ENCODE results near the gene TMC3. TPM values are rescaled to one million over a fixed set of nuclear protein-coding genes. Genes with fewer than 3 reads are reported as not detected.

The TMC3 gene
- total RNA-seq, 4 donors from 2014 or later, result 0.16 to 0.81 (median 0.36) TPM

GRCh38 chr15:81317642-81318017 lies 56.4 kb downstream of the TMC3 start:
- 68% methylated on average over 3 of the region's 6 CpGs; no CpG with 5 or more reads in 1 of the 2 donors for WGBS, 2 donors (ENCODE audit: low coverage in 1 of 2)
- H3K9me3 ChIP-seq, result no peaks in the 10 kb centered on the region

DNA sequence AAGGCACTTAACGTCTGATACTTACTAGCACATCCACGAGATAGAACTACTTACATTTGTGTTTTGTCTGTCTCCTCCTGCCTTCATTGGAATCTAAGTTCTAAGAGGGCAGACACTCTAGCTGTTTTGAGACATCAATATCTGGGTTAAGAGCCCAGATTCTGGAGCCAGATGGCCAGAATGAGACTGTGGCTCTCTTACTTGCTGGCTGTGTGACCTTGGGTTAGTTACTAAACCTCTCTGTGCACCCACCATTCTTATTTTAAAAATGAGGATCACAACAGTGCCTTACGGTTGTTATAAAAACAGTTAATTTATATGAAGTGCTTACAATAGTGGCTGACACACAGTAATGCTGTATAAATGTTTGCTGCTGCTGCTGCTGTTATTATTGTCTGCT lies 57.7 kb downstream of the TMC3 start:
- Histone ChIP-seq H3K9me3 (no peaks in the 10 kb centered on the region), H3K27ac (no peak overlapping the region), H3K4me1 (peaks cover 0 to 21% (median 13%) of the 10 kb centered on the region in 3 donors), H3K36me3 (peaks cover 0 to 61% of the 10 kb centered on the region in 2 donors), H3K4me3 (no peak overlapping the region), H3K27me3 (no peaks in the 10 kb centered on the region)
- 89 to 100% methylated on average over 1 to 3 of the region's 3 CpGs for WGBS, 2 donors (ENCODE audit: low coverage in 1 of 2)
- TF ChIP-seq POLR2A (IDR thresholded peaks at IDR 0.05) (no peak), CTCF (IDR thresholded peaks at IDR 0.05) (no peak), EP300 (IDR thresholded peaks at IDR 0.05) (no peak), POLR2AphosphoS5 (IDR thresholded peaks at IDR 0.05) (no peak)
- ATAC-seq, result no peak

More at GRCh38 chr15:81317642-81318017, 56.4 kb downstream of the TMC3 start:
- TF ChIP-seq EP300 (IDR thresholded peaks at IDR 0.05) (no peak), CTCF (IDR thresholded peaks at IDR 0.05) (no peak), POLR2AphosphoS5 (IDR thresholded peaks at IDR 0.05) (no peak), POLR2A (IDR thresholded peaks at IDR 0.05) (no peak)
- H3K4me1 ChIP-seq, result peaks cover 0 to 19% (median 6%) of the 10 kb centered on the region in 3 donors
- H3K36me3 ChIP-seq, result peaks cover 0 to 57% of the 10 kb centered on the region in 2 donors
- no peaks in the 10 kb centered on the region for H3K27me3 ChIP-seq
- H3K27ac ChIP-seq, result no peak overlapping the region
- no peak for ATAC-seq
- no peak overlapping the region for H3K4me3 ChIP-seq

DNA sequence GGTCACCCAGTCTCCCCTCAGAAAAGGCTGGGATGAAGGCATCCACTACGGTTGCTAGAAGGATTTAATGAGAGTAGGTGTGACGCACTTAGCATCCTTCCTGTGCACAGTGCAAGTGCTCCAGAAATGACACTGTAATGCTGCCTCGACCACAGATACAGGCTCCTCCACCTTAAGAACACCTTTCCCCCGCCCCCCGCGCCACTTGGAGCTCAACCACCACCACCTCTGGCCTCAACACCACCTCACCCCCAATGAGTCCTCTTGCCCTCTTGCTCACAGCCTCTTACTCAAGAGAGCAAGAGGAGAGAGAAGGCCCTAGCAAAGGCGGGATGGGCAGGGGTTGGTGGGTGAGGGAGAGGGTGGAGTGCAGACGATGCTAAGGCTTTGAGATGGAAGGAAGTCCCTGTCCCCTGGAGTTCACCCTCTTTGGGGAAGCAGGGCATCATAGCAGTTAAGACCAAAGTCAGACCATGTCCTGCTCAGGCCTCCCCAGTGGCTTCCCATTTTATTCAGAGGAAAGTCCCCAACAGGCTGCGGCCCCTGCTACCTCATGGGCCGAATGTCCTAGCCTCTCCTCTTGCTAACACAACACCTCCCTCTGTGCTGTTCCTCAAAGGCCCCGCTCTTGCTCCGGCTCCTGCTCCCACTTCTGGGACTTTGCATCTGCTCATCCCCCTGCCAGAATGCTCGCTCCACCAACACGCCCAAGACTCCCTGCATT lies 58.4 kb downstream of the TMC3 start:
- Histone ChIP-seq H3K4me3 (no peak overlapping the region), H3K4me1 (peaks cover 0 to 26% (median 17%) of the 10 kb centered on the region in 3 donors), H3K27me3 (no peaks in the 10 kb centered on the region), H3K27ac (no peak overlapping the region), H3K36me3 (peaks cover 0 to 61% of the 10 kb centered on the region in 2 donors), H3K9me3 (no peaks in the 10 kb centered on the region)
- 96 to 100% methylated on average over 1 to 13 of the region's 14 CpGs for WGBS, 2 donors (ENCODE audit: low coverage in 1 of 2)
- ATAC-seq, result no peak
- TF ChIP-seq EP300 (IDR thresholded peaks at IDR 0.05) (no peak), CTCF (IDR thresholded peaks at IDR 0.05) (no peak), POLR2A (IDR thresholded peaks at IDR 0.05) (no peak), POLR2AphosphoS5 (IDR thresholded peaks at IDR 0.05) (no peak)

- TF ChIP-seq EP300 (IDR thresholded peaks at IDR 0.05) (no peak), POLR2A (IDR thresholded peaks at IDR 0.05) (no peak), POLR2AphosphoS5 (IDR thresholded peaks at IDR 0.05) (no peak), CTCF (IDR thresholded peaks at IDR 0.05) (no peak)
- Histone ChIP-seq H3K36me3 (peaks cover 0 to 62% of the 10 kb centered on the region in 2 donors), H3K9me3 (no peaks in the 10 kb centered on the region), H3K4me1 (peaks cover 0 to 26% (median 17%) of the 10 kb centered on the region in 3 donors), H3K27ac (no peak overlapping the region), H3K4me3 (no peak overlapping the region), H3K27me3 (no peaks in the 10 kb centered on the region)
- WGBS, 2 donors (ENCODE audit: low coverage in 1 of 2), result 80 to 86% methylated on average over 2 to 4 of the region's 5 CpGs
- no peak for ATAC-seq
Measured at GRCh38 chr15:81314378-81314777, 59.6 kb downstream of the TMC3 start.

DNA sequence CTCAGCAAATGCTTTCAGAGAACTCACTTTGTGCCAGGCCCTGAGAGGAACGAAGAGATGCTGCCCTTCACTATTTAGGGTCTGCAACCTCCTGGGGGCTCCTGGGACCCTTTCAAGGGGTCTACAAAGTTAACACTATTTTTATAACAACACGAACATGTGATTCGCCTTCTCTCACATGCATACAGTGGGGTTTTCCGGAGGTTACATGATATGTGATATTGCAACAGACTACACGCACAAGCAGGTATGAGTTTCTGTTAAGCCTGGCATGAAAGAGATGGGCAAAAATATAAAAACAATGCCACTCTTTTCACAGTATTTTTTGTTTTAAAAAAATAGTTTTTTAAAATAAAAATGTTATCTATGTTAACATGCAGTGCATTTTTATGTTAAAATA lies 60.3 kb downstream of the TMC3 start:
- no peak for TF ChIP-seq POLR2A (IDR thresholded peaks at IDR 0.05)
- TF ChIP-seq EP300 (IDR thresholded peaks at IDR 0.05), result no peak
- no peak for TF ChIP-seq CTCF (IDR thresholded peaks at IDR 0.05)
- no peak for TF ChIP-seq POLR2AphosphoS5 (IDR thresholded peaks at IDR 0.05)

More for the DNA sequence above, 60.3 kb downstream of the TMC3 start:
- no peak overlapping the region for H3K4me3 ChIP-seq
- peaks cover 0 to 26% (median 17%) of the 10 kb centered on the region in 3 donors for H3K4me1 ChIP-seq
- H3K27ac ChIP-seq, result peak overlapping the region in 3 of 4 donors; percentile 60 to 75 (median 69)
- no peaks in the 10 kb centered on the region for H3K9me3 ChIP-seq
- no peak for ATAC-seq
- 80 to 83% methylated on average over 4 to 5 of the region's 5 CpGs for WGBS, 2 donors (ENCODE audit: low coverage in 1 of 2)
- H3K27me3 ChIP-seq, result no peaks in the 10 kb centered on the region
- peaks cover 0 to 62% of the 10 kb centered on the region in 2 donors for H3K36me3 ChIP-seq
